Measurements from ENCODE around the gene FBH1.
"Not testable (repeated sequence)": the region's sequence is repeated elsewhere in the genome, so short reads cannot be mapped to it uniquely, and the experiment has no call there.

The FBH1 gene

DNA sequence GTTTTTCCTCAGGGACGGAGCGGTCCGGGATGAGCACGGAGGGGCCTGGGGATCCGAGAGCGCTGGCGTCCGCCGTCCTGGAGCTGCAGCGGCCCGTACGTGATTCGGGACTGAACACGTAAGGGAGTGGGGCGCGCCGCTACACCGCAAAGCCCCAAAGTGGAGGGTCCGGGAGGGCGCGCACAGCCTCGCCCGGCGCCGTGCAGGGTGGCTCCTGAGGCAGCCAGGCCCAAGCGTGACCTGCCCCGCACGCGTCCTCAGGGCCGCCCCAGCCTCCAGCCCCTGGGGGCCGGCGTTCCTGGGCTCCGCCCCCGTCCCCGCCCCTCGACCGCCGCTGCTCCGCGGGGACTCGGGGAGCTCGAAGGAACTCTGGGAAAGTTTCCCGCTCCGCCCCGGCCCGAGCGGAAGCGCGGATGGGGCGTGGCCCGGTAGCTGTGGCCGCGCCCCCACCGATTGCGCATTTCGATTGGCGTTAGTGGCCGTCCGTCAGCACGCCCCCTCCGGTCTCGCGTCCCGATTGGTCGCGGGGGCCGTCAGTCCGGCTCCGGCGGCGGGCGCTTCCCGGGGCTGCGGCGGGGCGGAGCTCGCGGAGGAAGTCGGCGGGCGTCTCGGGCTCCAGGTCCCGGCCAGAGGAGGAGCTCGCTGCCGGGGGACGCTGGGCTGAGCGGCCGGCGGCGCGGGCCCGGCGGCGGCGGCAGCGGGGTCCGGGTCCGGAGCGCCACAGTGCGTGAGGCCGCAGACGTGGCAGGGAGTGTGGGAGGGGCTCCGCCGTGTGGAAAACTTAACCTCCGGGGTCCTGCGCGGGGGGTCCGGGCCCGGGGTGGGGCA, at the start of gene FBH1, which contains the start of gene ANKRD16:
Gene FBH1 (plus strand): TSS at position 620 of the 828 bp plus-strand sequence. CDS start 103 bp downstream, at position 723.
Gene ANKRD16 (minus strand): TSS at position 270 of the 828 bp plus-strand sequence. CDS start 539 bp downstream, outside the sequence.
- peak; percentile 93 for DNase-seq (ENCODE audit: low read depth)

DNA sequence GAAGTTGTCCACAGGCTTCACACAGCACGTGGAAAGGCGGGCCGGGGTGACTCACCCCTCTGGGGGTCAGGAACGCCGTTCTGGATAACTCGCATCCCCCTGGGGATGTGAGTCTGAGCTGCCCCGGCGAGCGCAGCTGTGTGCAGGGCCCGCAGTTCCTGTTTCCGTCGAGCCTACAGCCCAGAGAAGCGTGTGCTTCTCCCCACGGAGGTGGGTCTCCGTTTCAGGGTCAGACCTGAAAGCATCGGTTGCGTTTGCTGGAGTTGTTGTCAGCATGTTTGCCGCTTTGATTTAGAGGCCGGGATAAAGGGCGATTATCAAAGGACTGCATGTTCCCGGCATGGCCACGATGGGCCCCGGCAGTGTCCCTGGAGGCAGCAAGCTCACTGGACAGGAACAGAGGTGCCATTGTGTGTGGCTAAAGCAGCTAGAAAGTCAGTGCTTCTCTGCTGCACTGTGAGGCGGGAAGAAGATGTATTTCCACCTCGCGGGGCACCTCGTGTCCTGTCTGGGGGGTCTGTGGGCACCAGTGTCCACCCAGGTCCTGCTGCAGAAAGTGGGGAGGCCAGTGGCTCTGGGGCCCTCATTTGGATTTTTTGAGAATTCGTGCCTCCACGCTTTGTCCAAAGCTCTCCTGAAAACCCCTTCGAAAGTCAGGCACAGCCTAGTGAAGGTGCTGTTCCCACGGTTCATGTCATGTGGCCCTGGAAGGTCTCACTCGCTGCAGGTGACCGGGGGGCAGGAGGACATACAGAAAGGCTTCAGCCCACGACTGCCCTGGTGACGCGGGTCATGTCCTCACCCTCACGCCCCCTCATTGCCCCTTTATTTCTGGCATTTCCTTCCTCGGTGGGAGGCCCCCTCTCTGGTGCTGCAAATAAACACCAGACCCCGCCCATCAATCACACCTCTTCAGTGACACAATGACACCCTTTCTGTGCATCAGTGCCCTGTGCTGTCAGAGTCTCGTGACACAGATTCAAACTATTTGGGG, 49.4 kb upstream of the FBH1 start:
- DNase-seq (ENCODE audit: low read depth), result no peak

GRCh38 chr10:5841965-5842364, 48.1 kb upstream of the FBH1 start:
- no peak for DNase-seq (ENCODE audit: low read depth)

DNA sequence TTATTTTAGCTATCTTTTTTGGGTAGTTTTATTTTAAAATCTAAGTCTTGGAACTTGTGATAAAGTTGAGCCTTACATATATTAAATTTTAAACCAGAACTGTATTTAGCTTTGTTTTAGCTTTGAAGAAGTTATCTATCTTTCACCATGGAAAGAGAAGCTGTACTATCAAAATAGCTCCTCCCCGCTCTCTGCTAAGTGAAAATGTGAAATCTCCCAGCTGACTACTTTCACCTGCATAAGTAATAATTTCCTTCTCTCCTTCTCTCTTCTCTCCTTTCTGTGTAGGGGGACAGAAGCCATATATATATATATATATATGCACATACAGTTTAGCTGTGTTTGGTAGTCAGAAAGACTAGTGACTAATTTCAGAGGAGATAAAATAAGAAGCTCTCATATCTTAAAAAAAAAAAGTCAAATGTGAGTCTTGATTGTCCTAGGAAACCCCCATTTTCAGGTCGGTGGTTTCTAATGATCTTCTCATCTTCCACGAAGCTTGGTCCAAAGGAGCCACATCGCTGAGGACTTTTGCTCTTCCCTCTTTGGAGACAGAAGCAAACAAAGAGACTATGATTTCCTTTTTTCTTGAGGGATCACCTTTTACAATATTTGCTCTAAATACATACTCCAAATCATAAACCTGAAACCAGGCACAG, 46.2 kb upstream of the FBH1 start:
- DNase-seq (ENCODE audit: low read depth), result no peak

GRCh38 chr10:5844345-5845055, 45.5 kb upstream of the FBH1 start:
- DNase-seq (ENCODE audit: low read depth), result peak; percentile 21

DNA sequence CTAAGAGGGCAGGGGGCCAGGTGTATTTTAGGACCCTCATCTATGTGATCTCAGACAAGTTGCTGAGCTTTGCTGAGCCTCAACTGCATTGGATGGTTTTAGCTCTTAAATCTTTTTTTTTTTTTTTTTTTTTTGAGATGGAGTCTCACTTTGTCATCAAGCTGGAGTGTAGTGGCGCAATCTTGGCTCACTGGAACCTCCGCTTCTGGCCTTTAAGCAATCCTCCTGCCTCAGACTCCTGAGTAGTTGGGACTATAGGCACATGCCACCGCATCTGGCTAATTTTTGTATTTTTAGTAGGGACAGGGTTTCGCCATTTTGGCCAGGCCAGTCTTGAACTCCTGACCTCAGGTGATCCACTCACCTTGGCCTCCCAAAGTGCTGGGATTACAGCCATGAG, 43.4 kb upstream of the FBH1 start:
- not testable (repeated sequence) for DNase-seq (ENCODE audit: low read depth)

DNA sequence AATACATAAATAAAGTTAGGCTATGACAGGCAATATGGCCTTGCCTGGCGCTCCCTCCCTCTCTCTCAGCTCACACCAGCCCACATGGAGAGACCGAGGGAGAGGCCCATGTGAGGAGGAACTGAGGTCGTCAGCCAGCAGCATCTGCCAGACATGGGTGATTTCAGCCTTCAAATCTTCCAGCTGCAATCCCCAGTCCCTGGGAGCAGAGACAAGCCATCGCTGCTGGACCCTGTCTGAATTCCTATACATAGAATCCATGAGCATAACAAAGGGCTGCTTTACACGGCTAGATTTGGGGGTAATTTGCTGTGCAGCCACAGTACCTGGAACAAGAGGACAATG, 35.9 kb upstream of the FBH1 start:
- DNase-seq (ENCODE audit: low read depth), result no peak

DNA sequence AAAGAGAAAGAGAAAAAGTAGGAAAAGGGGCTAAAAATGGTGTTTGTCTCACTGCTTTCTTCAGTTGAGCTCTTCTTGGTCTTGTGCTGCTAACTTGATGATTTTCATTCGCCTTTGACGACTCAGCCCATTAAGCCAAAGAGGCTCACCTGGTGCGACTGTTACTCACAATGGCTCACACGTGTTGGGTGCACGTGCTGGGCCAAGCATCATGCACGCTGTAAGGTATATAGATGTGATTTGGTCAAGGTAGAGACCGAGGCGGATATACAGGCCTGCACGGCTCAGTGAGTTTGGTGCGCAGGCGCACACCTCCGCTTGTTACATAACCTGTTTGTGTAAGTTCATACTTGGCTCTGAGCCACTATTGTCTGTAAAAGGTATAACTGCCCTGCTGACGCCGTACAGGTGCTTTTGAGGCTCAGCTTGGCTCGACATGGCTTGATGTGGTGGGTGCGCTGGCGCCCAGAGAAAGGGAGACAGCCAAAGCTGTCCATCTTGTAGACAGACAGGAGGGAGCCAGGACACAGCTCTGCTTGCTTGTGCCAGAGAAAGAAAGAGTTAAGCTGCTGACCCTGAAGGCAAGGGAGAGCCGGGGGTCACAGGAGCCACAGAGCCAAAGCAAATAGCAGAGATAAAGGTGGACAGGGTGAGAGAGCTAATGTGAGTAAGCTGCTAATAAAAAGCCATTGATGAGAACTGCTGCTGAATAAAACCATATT, 33.9 kb upstream of the FBH1 start:
- DNase-seq (ENCODE audit: low read depth), result no peak

- no peak for DNase-seq (ENCODE audit: low read depth)
Observed at GRCh38 chr10:5856701-5857004, 33.4 kb upstream of the FBH1 start.

DNA sequence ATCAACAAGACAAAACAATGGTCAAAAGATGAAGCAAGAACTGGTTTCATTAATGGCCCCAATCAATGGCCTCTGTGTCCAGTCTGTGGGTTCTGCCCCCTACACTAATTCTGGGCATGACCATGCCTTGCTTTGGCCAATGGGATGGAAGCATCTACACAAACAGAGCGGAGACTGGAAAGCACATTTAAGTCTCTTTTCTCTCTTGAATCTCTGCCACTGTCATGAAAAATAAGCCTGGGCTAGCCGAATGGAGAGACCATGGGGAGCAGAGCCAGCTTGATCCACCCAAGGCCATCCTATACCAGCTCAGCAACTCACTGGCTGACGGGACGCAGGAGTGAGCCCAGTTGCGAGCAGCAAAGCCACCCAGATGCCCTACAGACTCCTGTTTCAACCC, 31.2 kb upstream of the FBH1 start:
- no peak for DNase-seq (ENCODE audit: low read depth)

- no peak for DNase-seq (ENCODE audit: low read depth)
Observed at GRCh38 chr10:5860066-5860465, 30.0 kb upstream of the FBH1 start.

DNA sequence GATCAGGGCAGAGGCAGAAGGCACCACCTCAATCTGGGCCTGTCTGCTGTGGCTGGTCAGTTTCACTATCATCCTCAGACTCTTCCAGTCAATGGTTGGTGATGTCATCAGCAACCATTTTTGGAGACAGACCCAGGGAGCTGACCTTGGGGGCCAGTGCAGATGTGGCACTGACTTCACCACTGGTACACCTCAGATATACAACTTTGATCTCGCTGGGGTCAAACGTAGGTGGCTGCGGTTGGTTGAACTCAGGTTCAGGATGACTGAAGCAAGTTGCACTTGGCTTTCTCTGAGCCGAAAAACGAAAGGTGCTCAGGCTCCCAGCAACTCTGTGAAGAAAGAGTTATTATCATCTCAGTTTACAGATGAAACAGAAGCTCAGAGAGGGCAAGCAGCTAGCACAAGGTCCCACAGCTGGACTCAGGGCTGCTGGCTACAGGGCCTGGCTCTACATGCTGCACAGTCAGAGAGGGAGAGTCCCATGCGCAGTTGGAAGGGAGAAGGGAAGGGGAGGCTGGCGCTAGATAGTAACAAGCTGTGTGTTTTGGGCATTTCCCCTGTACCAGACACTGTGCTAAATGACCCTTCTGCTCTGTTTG, 27.6 kb upstream of the FBH1 start:
- no peak for DNase-seq (ENCODE audit: low read depth)

DNA sequence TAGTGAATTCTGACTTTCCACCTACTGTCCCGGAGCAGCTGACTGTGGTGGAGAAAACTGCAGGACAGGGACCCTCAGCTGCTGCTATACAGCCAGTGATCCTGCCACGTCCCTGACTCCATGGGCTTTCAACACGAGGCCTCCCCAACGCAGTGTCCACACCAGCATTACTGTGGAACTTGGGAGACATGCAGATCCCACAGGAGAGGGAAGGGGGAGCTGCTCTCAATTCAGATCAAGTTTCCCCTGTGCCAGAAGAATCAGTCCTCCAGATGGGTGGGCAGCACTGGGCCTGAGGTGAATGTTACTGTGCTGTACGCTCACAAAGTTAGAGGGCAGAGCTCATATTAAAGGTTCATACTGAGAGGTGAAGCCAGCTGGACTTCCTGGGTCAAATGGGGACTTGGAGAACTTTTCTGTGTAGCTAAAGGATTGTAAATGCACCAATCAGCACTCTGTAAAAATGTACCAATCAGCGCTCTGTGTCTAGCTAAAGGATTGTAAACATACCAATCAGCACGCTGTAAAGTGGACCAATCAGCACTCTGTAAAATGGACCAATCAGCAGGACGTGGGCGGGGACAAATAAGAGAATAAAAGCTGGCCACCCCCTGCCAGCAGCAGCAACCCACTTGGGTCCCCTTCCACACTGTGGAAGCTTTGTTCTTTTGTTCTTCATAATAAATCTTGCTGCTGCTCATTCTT, 26.9 kb upstream of the FBH1 start:
- not testable (repeated sequence) for DNase-seq (ENCODE audit: low read depth)

DNA sequence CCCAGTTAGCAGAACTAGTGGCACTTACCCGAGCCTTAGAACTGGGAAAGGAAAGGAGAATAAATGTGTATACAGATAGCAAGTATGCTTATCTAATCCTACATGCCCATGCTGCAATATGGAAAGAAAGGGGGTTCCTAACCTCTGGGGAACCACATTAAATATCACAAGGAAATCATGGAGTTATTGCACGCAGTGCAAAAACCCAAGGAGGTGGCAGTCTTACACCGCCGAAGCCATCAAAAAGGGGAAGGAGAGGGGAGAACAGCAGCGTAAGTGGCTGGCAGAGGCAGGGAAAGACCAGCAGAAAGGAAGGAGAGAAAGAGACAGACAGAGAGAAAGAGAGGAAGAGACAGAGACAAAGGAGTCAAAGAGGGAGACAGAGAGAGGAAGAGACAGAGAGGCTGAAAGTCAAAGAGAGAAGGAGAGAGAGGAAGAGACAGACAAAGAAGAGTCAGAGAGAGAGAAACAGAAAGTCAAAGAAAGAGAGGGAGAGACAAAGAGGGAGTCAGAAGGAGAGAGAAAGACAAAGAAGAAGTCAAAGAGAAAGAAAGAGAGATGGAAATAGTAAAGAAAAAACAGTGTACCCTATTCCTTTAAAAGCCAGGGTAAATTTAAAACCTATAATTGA, 23.5 kb upstream of the FBH1 start:
- DNase-seq (ENCODE audit: low read depth), result not testable (repeated sequence)

DNA sequence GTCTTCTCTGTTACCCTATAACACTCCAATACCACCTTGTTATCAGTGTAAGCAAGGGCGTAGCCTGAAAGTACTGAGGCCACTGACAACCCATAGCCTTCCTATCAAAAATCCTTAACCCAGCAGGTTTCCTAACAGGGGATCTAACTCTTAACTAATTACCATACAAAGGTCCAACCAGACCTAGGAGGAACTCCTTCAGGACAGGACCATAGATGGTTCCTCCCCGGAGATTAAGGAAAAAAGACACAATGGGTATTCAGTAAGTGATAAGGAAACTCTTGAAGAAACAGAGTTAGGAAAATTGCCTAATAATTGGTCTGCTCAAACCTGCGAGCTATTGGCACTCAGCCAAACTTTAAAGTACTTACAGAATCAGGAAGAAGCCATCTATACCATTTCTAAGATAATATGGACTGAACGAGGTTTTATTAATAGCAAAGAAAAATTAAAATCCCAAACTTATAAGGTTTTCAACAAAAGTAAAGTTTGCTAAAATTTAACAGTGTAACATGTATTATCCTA, 22.9 kb upstream of the FBH1 start:
- not testable (repeated sequence) for DNase-seq (ENCODE audit: low read depth)

GRCh38 chr10:5868383-5868782, 21.7 kb upstream of the FBH1 start:
- DNase-seq (ENCODE audit: low read depth), result not testable (repeated sequence)

DNA sequence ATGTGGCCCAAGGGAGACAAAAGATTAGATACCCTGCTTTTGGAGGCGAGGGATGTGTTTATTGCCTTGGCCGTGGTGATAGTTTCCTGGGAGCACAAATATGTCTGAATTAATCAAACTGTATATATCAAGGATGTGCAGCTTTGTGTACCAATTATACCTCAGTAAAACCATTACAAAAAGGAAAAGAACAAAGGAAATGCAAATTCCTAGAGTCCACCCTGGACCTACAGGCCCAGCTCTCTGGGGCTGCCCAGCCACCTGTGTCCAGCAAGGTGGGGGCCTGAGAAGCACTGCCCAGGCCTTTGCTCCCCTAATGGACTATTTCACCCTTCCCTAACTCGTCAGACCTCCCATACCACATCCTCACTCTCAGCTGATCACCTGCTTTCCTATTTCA, 20.9 kb upstream of the FBH1 start:
- DNase-seq (ENCODE audit: low read depth), result no peak

DNA sequence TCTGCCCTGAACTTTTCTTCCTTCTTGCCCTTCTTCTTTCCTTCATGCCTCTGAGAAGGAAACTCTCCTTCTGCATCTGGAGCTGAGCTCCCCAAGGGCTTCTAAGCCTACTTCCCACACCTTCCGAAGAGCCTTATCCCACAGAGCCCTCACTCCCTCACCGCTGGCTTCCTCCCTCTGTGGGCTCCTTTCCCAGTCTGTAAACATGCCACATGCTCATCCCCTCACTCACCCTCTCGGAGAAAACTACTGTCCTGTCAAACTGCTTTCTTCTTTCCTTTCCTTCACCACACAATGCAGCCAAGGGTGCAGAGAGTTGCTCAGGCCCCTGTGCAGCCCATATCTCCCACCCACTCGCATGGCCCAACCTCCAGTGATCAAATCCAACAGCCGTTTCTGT, 18.4 kb upstream of the FBH1 start:
- no peak for DNase-seq (ENCODE audit: low read depth)

DNA sequence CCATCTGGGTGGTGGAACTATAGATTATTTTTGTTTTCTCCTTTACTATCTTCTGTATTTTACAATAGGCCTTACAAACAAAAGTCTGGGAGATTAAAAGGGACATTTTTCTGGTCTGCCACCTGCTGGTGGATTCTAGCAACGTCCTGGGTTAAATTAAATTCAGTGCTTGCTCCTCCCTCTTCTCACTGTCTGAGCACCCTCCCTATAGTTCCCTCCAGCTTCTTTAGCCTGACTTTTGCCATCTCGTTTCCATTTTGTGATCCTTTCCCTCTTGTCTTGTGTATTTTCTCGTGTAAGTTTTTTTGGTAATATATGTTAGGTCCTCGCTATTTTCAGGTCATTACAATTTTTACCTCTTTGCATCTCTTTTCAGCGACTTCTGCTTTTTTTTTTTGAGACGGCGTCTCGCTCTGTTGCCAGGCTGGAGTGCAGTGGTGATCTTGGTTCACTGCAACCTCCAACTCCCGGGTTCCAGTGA, 16.5 kb upstream of the FBH1 start:
- no peak for DNase-seq (ENCODE audit: low read depth)

Measured in GM04503 (cell line).